Measurements from ENCODE around the gene LRRTM4. TPM values are rescaled to one million over a fixed set of nuclear protein-coding genes. Genes with fewer than 3 reads are reported as not detected.

Gene LRRTM4
- total and polyA plus RNA-seq, 2 experiments from 2014 or later, result 4.5 to 15.4 TPM

DNA sequence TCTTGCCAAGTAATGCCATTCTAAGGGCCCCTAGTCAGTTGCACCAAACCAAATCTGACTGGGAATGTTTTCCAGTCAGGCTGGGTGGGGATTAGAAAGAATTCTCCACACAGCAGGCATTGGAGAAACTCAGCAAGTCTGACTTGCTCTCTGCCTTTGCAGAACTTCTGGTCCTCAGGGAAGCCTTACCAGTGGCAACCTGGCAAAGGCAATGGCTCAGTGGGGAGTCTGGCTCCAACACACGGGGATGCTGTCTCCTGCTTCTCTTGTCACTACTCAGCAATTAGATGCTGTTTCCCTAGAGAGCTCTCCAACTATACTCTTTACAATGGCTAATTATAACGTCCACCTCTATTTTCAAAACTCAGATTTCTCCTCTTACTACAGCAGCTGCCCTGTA, 810.7 kb downstream of the LRRTM4 start (continued):
- no peak for TF ChIP-seq REST (IDR thresholded peaks at IDR 0.05; ENCODE audit: unreplicated experiment)

GRCh38 chr2:76700894-76701293, 821.3 kb downstream of the LRRTM4 start:
- ATAC-seq, result no peak
- Histone ChIP-seq H3K79me2 (replicated peaks; ENCODE audit: insufficient read depth) (no peaks in the 10 kb centered on the region), H3F3A (replicated peaks; ENCODE audit: low read depth) (no peaks in the 10 kb centered on the region), H4K20me1 (replicated peaks; ENCODE audit: insufficient read depth) (no peaks in the 10 kb centered on the region), H3K4me2 (no peak overlapping the region), H3K36me3 (ENCODE audit: insufficient read depth) (no peaks in the 10 kb centered on the region), H2AFZ (no peak overlapping the region), H3K27ac (ENCODE audit: low read depth) (no peak overlapping the region), H3K9me2 (ENCODE audit: insufficient read depth) (no peaks in the 10 kb centered on the region), H3K27me3 (ENCODE audit: insufficient read depth) (no peaks in the 10 kb centered on the region), H3K4me3 (no peak overlapping the region), H3K4me1 (ENCODE audit: insufficient read depth) (no peaks in the 10 kb centered on the region)
- Mint-ChIP-seq H3K4me1 (no peaks in the 10 kb centered on the region), H3K4me3 (no peak overlapping the region), H3K27me3 (ENCODE audit: insufficient read depth, low read depth, poor library complexity) (peaks cover 7% of the 10 kb centered on the region), H3K9me3 (peaks cover 12% of the 10 kb centered on the region), H3K27ac (no peak overlapping the region), H3K36me3 (ENCODE audit: low read depth) (peaks cover 11% of the 10 kb centered on the region)
- no peak for DNase-seq (ENCODE audit: low spot score)
- no peak for TF ChIP-seq EZH2 (IDR thresholded peaks at IDR 0.05; ENCODE audit: low read depth, unreplicated experiment)
- no peak for TF ChIP-seq REST (IDR thresholded peaks at IDR 0.05; ENCODE audit: unreplicated experiment)
- no peak for TF ChIP-seq CREB1 (CRISPR knock-in tag; IDR thresholded peaks at IDR 0.05; ENCODE audit: low read depth)
- TF ChIP-seq ZNF114 (CRISPR knock-in tag; IDR thresholded peaks at IDR 0.05), result no peak
- no peak for TF ChIP-seq POLR2AphosphoS5 (IDR thresholded peaks at IDR 0.05; ENCODE audit: low read depth)
- TF ChIP-seq NANOG (IDR thresholded peaks at IDR 0.05; ENCODE audit: borderline replicate concordance), result no peak
- no peak for TF ChIP-seq CTCF (conservative IDR thresholded peaks at IDR 0.05; ENCODE audit: low read depth in 2 of 2)
- TF ChIP-seq, protein P1, sequence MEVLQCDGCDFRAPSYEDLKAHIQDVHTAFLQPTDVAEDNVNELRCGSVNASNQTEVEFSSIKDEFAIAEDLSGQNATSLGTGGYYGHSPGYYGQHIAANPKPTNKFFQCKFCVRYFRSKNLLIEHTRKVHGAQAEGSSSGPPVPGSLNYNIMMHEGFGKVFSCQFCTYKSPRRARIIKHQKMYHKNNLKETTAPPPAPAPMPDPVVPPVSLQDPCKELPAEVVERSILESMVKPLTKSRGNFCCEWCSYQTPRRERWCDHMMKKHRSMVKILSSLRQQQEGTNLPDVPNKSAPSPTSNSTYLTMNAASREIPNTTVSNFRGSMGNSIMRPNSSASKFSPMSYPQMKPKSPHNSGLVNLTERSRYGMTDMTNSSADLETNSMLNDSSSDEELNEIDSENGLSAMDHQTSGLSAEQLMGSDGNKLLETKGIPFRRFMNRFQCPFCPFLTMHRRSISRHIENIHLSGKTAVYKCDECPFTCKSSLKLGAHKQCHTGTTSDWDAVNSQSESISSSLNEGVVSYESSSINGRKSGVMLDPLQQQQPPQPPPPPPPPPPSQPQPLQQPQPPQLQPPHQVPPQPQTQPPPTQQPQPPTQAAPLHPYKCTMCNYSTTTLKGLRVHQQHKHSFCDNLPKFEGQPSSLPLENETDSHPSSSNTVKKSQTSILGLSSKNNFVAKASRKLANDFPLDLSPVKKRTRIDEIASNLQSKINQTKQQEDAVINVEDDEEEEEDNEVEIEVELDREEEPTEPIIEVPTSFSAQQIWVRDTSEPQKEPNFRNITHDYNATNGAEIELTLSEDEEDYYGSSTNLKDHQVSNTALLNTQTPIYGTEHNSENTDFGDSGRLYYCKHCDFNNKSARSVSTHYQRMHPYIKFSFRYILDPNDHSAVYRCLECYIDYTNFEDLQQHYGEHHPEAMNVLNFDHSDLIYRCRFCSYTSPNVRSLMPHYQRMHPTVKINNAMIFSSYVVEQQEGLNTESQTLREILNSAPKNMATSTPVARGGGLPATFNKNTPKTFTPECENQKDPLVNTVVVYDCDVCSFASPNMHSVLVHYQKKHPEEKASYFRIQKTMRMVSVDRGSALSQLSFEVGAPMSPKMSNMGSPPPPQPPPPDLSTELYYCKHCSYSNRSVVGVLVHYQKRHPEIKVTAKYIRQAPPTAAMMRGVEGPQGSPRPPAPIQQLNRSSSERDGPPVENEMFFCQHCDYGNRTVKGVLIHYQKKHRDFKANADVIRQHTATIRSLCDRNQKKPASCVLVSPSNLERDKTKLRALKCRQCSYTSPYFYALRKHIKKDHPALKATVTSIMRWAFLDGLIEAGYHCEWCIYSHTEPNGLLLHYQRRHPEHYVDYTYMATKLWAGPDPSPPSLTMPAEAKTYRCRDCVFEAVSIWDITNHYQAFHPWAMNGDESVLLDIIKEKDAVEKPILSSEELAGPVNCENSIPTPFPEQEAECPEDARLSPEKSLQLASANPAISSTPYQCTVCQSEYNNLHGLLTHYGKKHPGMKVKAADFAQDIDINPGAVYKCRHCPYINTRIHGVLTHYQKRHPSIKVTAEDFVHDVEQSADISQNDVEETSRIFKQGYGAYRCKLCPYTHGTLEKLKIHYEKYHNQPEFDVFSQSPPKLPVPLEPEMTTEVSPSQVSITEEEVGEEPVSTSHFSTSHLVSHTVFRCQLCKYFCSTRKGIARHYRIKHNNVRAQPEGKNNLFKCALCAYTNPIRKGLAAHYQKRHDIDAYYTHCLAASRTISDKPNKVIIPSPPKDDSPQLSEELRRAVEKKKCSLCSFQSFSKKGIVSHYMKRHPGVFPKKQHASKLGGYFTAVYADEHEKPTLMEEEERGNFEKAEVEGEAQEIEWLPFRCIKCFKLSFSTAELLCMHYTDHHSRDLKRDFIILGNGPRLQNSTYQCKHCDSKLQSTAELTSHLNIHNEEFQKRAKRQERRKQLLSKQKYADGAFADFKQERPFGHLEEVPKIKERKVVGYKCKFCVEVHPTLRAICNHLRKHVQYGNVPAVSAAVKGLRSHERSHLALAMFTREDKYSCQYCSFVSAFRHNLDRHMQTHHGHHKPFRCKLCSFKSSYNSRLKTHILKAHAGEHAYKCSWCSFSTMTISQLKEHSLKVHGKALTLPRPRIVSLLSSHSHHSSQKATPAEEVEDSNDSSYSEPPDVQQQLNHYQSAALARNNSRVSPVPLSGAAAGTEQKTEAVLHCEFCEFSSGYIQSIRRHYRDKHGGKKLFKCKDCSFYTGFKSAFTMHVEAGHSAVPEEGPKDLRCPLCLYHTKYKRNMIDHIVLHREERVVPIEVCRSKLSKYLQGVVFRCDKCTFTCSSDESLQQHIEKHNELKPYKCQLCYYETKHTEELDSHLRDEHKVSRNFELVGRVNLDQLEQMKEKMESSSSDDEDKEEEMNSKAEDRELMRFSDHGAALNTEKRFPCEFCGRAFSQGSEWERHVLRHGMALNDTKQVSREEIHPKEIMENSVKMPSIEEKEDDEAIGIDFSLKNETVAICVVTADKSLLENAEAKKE (CRISPR knock-in tag; IDR thresholded peaks at IDR 0.05), result no peak
- TF ChIP-seq ZNF331 (CRISPR knock-in tag; IDR thresholded peaks at IDR 0.05; ENCODE audit: low read depth), result no peak
- no peak for TF ChIP-seq EZH2phosphoT487 (IDR thresholded peaks at IDR 0.05; ENCODE audit: unreplicated experiment)
- no peak for TF ChIP-seq JUNB (IDR thresholded peaks at IDR 0.05; ENCODE audit: unreplicated experiment)
